ENCODE results near the gene PDXDC1.
"Not testable (repeated sequence)": the region's sequence is repeated elsewhere in the genome, so short reads cannot be mapped to it uniquely, and the experiment has no call there.

The PDXDC1 gene

GRCh38 chr16:14982521-14982920, 7.7 kb downstream of the PDXDC1 start:
- Mint-ChIP-seq H3K4me1 (peaks cover 16 to 23% of the 10 kb centered on the region in 2 donors), H3K36me3 (peaks cover 11 to 33% of the 10 kb centered on the region in 2 donors)
- not testable (repeated sequence) for H3K27me3 Mint-ChIP-seq; ATAC-seq (replicated peaks); H3K9me3 Mint-ChIP-seq; H3K4me3 Mint-ChIP-seq; H3K27ac Mint-ChIP-seq; DNase-seq

- peak overlapping the region; percentile 53 for H3K27ac Mint-ChIP-seq
Measured at GRCh38 chr16:14988092-14988491, 13.3 kb downstream of the PDXDC1 start.

GRCh38 chr16:14988661-14989191, 13.9 kb downstream of the PDXDC1 start:
- H3K9me3 Mint-ChIP-seq, DNase-seq, H3K27me3 Mint-ChIP-seq: not testable (repeated sequence)
- H3K4me3 Mint-ChIP-seq = peak overlapping the region; percentile 44 to 60
- H3K4me1 Mint-ChIP-seq = peaks cover 24 to 28% of the 10 kb centered on the region in 2 donors
- peaks cover 37 to 68% of the 10 kb centered on the region in 2 donors for H3K36me3 Mint-ChIP-seq
- H3K27ac Mint-ChIP-seq = peak overlapping the region; percentile 70
- ATAC-seq (replicated peaks) = peak; percentile 72 to 73

More at GRCh38 chr16:14988092-14988491, 13.3 kb downstream of the PDXDC1 start:
- not testable (repeated sequence) for DNase-seq; H3K27me3 Mint-ChIP-seq; H3K4me3 Mint-ChIP-seq; ATAC-seq (replicated peaks); H3K9me3 Mint-ChIP-seq
- peaks cover 34 to 65% of the 10 kb centered on the region in 2 donors for H3K36me3 Mint-ChIP-seq
- peaks cover 22 to 28% of the 10 kb centered on the region in 2 donors for H3K4me1 Mint-ChIP-seq

GRCh38 chr16:14989291-14990281, 14.8 kb downstream of the PDXDC1 start:
- not testable (repeated sequence) for DNase-seq, H3K27me3 Mint-ChIP-seq, H3K9me3 Mint-ChIP-seq, H3K27ac Mint-ChIP-seq
- Mint-ChIP-seq H3K36me3 (peaks cover 45 to 70% of the 10 kb centered on the region in 2 donors), H3K4me1 (peaks cover 25 to 32% of the 10 kb centered on the region in 2 donors), H3K4me3 (peak overlapping the region; percentile 63 to 78)
- ATAC-seq (replicated peaks) = peak; percentile 90 to 91

GRCh38 chr16:14993277-14994151, 18.7 kb downstream of the PDXDC1 start:
- Mint-ChIP-seq H3K4me1 (peaks cover 26 to 35% of the 10 kb centered on the region in 2 donors), H3K36me3 (peaks cover 31 to 46% of the 10 kb centered on the region in 2 donors)
- H3K27me3 Mint-ChIP-seq; ATAC-seq (replicated peaks); H3K27ac Mint-ChIP-seq; DNase-seq; H3K9me3 Mint-ChIP-seq; H3K4me3 Mint-ChIP-seq: not testable (repeated sequence)

GRCh38 chr16:14996702-14997101, 21.9 kb downstream of the PDXDC1 start:
- not testable (repeated sequence) for H3K4me3 Mint-ChIP-seq; H3K9me3 Mint-ChIP-seq; H3K27me3 Mint-ChIP-seq; H3K27ac Mint-ChIP-seq; DNase-seq; ATAC-seq (replicated peaks)
- H3K36me3 Mint-ChIP-seq = peaks cover 23 to 44% of the 10 kb centered on the region in 2 donors
- H3K4me1 Mint-ChIP-seq = peaks cover 18 to 19% of the 10 kb centered on the region in 2 donors

GRCh38 chr16:14998300-14998699, 23.5 kb downstream of the PDXDC1 start:
- H3K4me3 Mint-ChIP-seq; ATAC-seq (replicated peaks); H3K27ac Mint-ChIP-seq; DNase-seq; H3K9me3 Mint-ChIP-seq; H3K27me3 Mint-ChIP-seq: not testable (repeated sequence)
- peaks cover 14 to 32% of the 10 kb centered on the region in 2 donors for H3K36me3 Mint-ChIP-seq
- peaks cover 12 to 18% of the 10 kb centered on the region in 2 donors for H3K4me1 Mint-ChIP-seq

GRCh38 chr16:14999845-15000244, 25.0 kb downstream of the PDXDC1 start:
- not testable (repeated sequence) for H3K4me3 Mint-ChIP-seq; H3K27ac Mint-ChIP-seq; DNase-seq; ATAC-seq (replicated peaks); H3K9me3 Mint-ChIP-seq; H3K27me3 Mint-ChIP-seq
- Mint-ChIP-seq H3K4me1 (peaks cover 8 to 11% of the 10 kb centered on the region in 2 donors), H3K36me3 (peaks cover 12 to 30% of the 10 kb centered on the region in 2 donors)

- H3K9me3 Mint-ChIP-seq; DNase-seq; H3K27me3 Mint-ChIP-seq; H3K27ac Mint-ChIP-seq; ATAC-seq (replicated peaks); H3K4me1 Mint-ChIP-seq; H3K4me3 Mint-ChIP-seq: not testable (repeated sequence)
- H3K36me3 Mint-ChIP-seq = peaks cover 19 to 49% of the 10 kb centered on the region in 2 donors
Measured at GRCh38 chr16:15002448-15002847, 27.6 kb downstream of the PDXDC1 start.

GRCh38 chr16:15005357-15006132, 30.7 kb downstream of the PDXDC1 start:
- not testable (repeated sequence) for H3K27ac Mint-ChIP-seq; H3K27me3 Mint-ChIP-seq; H3K4me3 Mint-ChIP-seq; DNase-seq; H3K9me3 Mint-ChIP-seq; ATAC-seq (replicated peaks)
- peaks cover 23 to 60% of the 10 kb centered on the region in 2 donors for H3K36me3 Mint-ChIP-seq
- H3K4me1 Mint-ChIP-seq = peaks cover 9 to 17% of the 10 kb centered on the region in 2 donors

- not testable (repeated sequence) for H3K27ac Mint-ChIP-seq; DNase-seq; H3K9me3 Mint-ChIP-seq; H3K4me3 Mint-ChIP-seq; ATAC-seq (replicated peaks); H3K27me3 Mint-ChIP-seq
- Mint-ChIP-seq H3K4me1 (peaks cover 14 to 19% of the 10 kb centered on the region in 2 donors), H3K36me3 (peaks cover 22 to 78% of the 10 kb centered on the region in 2 donors)
Measured at GRCh38 chr16:15008647-15009046, 33.8 kb downstream of the PDXDC1 start.

- not testable (repeated sequence) for H3K27me3 Mint-ChIP-seq; H3K9me3 Mint-ChIP-seq; H3K27ac Mint-ChIP-seq; ATAC-seq (replicated peaks); DNase-seq
- peaks cover 17 to 63% of the 10 kb centered on the region in 2 donors for H3K36me3 Mint-ChIP-seq
- peaks cover 16 to 22% of the 10 kb centered on the region in 2 donors for H3K4me1 Mint-ChIP-seq
- peak overlapping the region in 1 of 2 donors; percentile 25 for H3K4me3 Mint-ChIP-seq
Measured at GRCh38 chr16:15012941-15013340, 38.1 kb downstream of the PDXDC1 start.

GRCh38 chr16:15015671-15016070, 40.8 kb downstream of the PDXDC1 start:
- not testable (repeated sequence) for H3K27ac Mint-ChIP-seq; ATAC-seq (replicated peaks); H3K27me3 Mint-ChIP-seq; H3K9me3 Mint-ChIP-seq; H3K4me3 Mint-ChIP-seq; DNase-seq
- Mint-ChIP-seq H3K4me1 (peaks cover 14 to 16% of the 10 kb centered on the region in 2 donors), H3K36me3 (peaks cover 17 to 56% of the 10 kb centered on the region in 2 donors)

Measured in stimulated activated naive B cell treated with anti-CD40 and anti-IgM and Interleukin-4, amounts not matched to agents 10 μg/mL and 1 μg/mL and 100 μg/mL, for 72 hours (primary cell).